ENCODE results near the gene RSL1D1. TPM values are rescaled to one million over a fixed set of nuclear protein-coding genes. Genes with fewer than 3 reads are reported as not detected.
"Not testable (repeated sequence)": the region's sequence is repeated elsewhere in the genome, so short reads cannot be mapped to it uniquely, and the experiment has no call there.

The RSL1D1 gene
- total and polyA plus RNA-seq, 2 donors (not counting 1 experiment from before 2014, with no cell fraction given), result 40.5 to 158 TPM

DNA sequence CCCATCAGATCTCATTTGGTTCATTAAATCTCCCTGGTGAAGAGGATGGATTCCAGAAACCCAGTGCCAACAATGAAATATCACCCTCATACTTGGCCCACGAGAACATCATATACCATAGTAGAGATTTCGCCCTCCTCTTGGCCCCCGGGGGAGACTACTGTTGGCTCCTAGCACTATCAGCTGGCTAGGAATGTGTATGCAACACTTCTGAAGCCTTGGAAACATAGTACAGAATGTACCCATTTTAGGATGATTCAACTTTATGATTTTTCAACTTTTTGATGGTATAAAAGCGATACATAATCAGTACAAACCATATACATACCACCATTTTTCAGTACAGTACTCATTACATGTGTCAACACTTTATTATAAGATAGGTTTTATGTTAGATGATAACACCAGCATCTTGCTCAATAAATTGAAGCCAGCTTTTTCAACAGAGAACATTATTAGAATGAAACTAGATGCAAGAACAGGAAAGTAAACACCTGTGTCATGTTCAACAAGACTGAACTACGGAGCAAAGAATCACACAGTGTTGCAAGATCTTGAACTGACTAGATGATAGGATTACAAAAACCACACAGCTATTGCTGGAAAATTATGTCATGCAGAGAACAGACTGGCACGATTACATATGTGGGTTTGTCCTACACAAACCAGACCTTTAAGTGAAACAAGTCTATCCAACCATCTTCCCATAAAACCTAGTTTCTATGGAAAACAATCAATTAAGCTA, 17.2 kb downstream of the RSL1D1 start:
- H3K27ac ChIP-seq (ENCODE audit: insufficient read depth, low read length), result no peak overlapping the region
- no peak overlapping the region for H3K4me3 ChIP-seq (replicated peaks in 1 of 4; ENCODE audit: control extremely low read depth in 1 of 4, insufficient read depth in 1 of 4, low read depth in 3 of 4, low read length in 4 of 4)
- H3K27me3 ChIP-seq (ENCODE audit: control insufficient read depth, insufficient read depth, low read length), result no peaks in the 10 kb centered on the region
- H3K9ac ChIP-seq (ENCODE audit: insufficient read depth, low read length), result no peak overlapping the region
- peaks cover 11% of the 10 kb centered on the region for H3K4me1 ChIP-seq (ENCODE audit: control insufficient read depth, extremely low read depth, insufficient read depth, low read length)
- peaks cover 5% of the 10 kb centered on the region for H3K36me3 ChIP-seq (ENCODE audit: control insufficient read depth, insufficient read depth, low read length)
- no peaks in the 10 kb centered on the region for H3K79me2 ChIP-seq (ENCODE audit: control insufficient read depth, insufficient read depth, low read length)
- H4K20me1 ChIP-seq (ENCODE audit: control insufficient read depth, extremely low read depth, insufficient read depth, low read length), result no peaks in the 10 kb centered on the region
- no peaks in the 10 kb centered on the region for H3K9me3 ChIP-seq (ENCODE audit: control insufficient read depth, insufficient read depth, low read depth, low read length)
- no peak for TF ChIP-seq CTCF (conservative IDR thresholded peaks at IDR 0.05 in 1 of 2, IDR thresholded peaks at IDR 0.05 in 1 of 2; ENCODE audit: low read depth in 1 of 2, low read length in 2 of 2)
- TF ChIP-seq EZH2 (IDR thresholded peaks at IDR 0.05; ENCODE audit: low read length, missing control alignments), result no peak
- H2AFZ ChIP-seq (ENCODE audit: low read length), result no peak overlapping the region
- peak; percentile 75 to 92 for DNase-seq (ENCODE audit: low read depth in 2 of 2)
- H3K4me2 ChIP-seq (ENCODE audit: extremely low read depth, insufficient read depth, low read length), result no peak overlapping the region

GRCh38 chr16:11828696-11829095, 22.6 kb downstream of the RSL1D1 start:
- H4K20me1 ChIP-seq (ENCODE audit: control insufficient read depth, extremely low read depth, insufficient read depth, low read length), result no peaks in the 10 kb centered on the region
- no peaks in the 10 kb centered on the region for H3K27me3 ChIP-seq (ENCODE audit: control insufficient read depth, insufficient read depth, low read length)
- H3K4me3 ChIP-seq (replicated peaks in 1 of 4; ENCODE audit: control extremely low read depth in 1 of 4, insufficient read depth in 1 of 4, low read depth in 3 of 4, low read length in 4 of 4), result no peak overlapping the region
- H3K36me3 ChIP-seq (ENCODE audit: control insufficient read depth, insufficient read depth, low read length), result no peaks in the 10 kb centered on the region
- H3K9me3 ChIP-seq (ENCODE audit: control insufficient read depth, insufficient read depth, low read depth, low read length), result no peaks in the 10 kb centered on the region
- no peak overlapping the region for H3K9ac ChIP-seq (ENCODE audit: insufficient read depth, low read length)
- no peak for DNase-seq (ENCODE audit: low read depth in 2 of 2)
- no peak overlapping the region for H2AFZ ChIP-seq (ENCODE audit: low read length)
- H3K4me2 ChIP-seq (ENCODE audit: extremely low read depth, insufficient read depth, low read length), result no peak overlapping the region
- TF ChIP-seq CTCF (conservative IDR thresholded peaks at IDR 0.05 in 1 of 2, IDR thresholded peaks at IDR 0.05 in 1 of 2; ENCODE audit: low read depth in 1 of 2, low read length in 2 of 2), result no peak
- no peak for TF ChIP-seq EZH2 (IDR thresholded peaks at IDR 0.05; ENCODE audit: low read length, missing control alignments)
- H3K4me1 ChIP-seq (ENCODE audit: control insufficient read depth, extremely low read depth, insufficient read depth, low read length), result no peaks in the 10 kb centered on the region
- no peak overlapping the region for H3K27ac ChIP-seq (ENCODE audit: insufficient read depth, low read length)
- H3K79me2 ChIP-seq (ENCODE audit: control insufficient read depth, insufficient read depth, low read length), result no peaks in the 10 kb centered on the region

- not testable (repeated sequence) for H3K36me3 ChIP-seq (ENCODE audit: control insufficient read depth, insufficient read depth, low read length); H3K27me3 ChIP-seq (ENCODE audit: control insufficient read depth, insufficient read depth, low read length); H3K4me3 ChIP-seq (replicated peaks in 1 of 4; ENCODE audit: control extremely low read depth in 1 of 4, insufficient read depth in 1 of 4, low read depth in 3 of 4, low read length in 4 of 4); H3K4me1 ChIP-seq (ENCODE audit: control insufficient read depth, extremely low read depth, insufficient read depth, low read length); H3K9ac ChIP-seq (ENCODE audit: insufficient read depth, low read length); H4K20me1 ChIP-seq (ENCODE audit: control insufficient read depth, extremely low read depth, insufficient read depth, low read length); H2AFZ ChIP-seq (ENCODE audit: low read length); H3K79me2 ChIP-seq (ENCODE audit: control insufficient read depth, insufficient read depth, low read length); DNase-seq (ENCODE audit: low read depth in 2 of 2); H3K4me2 ChIP-seq (ENCODE audit: extremely low read depth, insufficient read depth, low read length); H3K9me3 ChIP-seq (ENCODE audit: control insufficient read depth, insufficient read depth, low read depth, low read length); H3K27ac ChIP-seq (ENCODE audit: insufficient read depth, low read length)
Measured at GRCh38 chr16:11825520-11826165, 25.7 kb downstream of the RSL1D1 start.
